NCI-H2107 treated with DMSO at 0.1 percent for 48 hours (cell line): ENCODE data around the gene CNIH2.
"Not testable (repeated sequence)": the region's sequence is repeated elsewhere in the genome, so short reads cannot be mapped to it uniquely, and the experiment has no call there.

ENCODE experiments used
- DNase-seq: peaks from one replicate; lab custom pipeline; 2025; ENCODE audit not compliant: unreplicated experiment; lab: John Stamatoyannopoulos, UW

Gene CNIH2

GRCh38 chr11:66277471-66278362, at the start of gene CNIH2:
Gene CNIH2, plus strand, starts transcription at chr11:66278175. Its CDS starts 282 bp downstream, at chr11:66278457.
- DNase-seq, result no peak

- DNase-seq, result no peak
These were observed 49.5 kb upstream of the CNIH2 start for GRCh38 chr11:66228521-66228920.

- DNase-seq, result no peak
These were observed 47.8 kb upstream of the CNIH2 start for GRCh38 chr11:66230156-66230555.

DNA sequence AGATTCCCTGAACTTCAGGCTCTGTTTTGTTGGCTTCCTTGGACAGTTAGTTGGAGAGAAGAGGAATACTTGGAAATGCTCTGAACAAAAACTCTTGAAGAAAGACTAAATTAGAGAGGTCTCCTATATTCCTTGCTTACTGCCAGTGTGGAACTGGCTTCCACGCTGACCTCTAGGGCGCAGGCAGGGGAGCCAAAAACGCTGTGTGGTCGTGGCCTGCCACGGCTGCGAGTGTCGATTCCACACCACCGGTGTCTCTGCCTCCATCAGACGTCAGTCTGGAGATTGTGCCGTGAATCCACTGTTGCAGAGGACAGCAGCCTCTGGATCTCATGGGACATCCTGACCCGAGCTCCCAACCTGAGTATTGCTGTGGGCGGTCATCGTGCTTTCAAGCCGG, 47.0 kb upstream of the CNIH2 start:
- no peak for DNase-seq

- DNase-seq, result peak; percentile 97
These were observed 46.4 kb upstream of the CNIH2 start for GRCh38 chr11:66231561-66231960.

DNA sequence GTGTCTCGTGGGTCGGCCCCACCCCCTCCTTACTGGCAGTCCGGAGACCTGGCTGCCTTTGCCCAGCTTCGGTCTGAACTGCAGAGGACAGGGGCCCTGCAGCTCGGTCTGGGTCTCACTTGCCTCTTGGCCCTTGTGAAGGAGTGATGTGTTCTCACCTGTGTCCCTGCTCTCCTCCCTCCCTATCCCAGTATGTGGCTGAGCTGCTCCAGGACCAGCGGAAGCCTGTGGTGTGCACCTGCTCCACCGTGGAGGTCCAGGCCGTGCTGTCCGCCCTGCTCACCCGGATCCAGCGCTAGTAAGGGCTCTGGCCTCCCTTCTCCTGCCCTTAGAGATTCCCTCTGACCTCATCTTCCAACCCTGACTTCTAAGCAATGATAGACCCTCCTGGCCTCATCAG, 45.2 kb upstream of the CNIH2 start:
- no peak for DNase-seq

DNA sequence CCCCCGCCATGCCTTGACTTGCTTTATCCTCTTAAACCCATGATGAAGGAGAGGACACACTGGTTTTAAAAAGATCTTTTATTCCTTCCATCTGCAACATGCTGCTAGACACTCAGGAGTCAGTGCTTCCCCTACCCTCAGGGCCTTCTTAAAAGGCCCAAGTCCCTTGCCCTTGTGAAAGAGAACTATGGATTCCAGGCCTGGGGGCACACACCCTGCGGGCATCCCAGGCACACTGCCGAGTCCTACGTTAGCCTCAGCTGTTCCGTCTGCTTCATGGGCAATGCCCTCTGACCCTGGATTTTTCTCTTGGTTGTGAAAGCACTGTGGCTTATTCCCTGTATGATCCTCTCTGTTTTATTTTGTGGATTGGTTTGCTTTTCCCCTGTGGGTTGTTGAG, 44.7 kb upstream of the CNIH2 start:
- no peak for DNase-seq

DNA sequence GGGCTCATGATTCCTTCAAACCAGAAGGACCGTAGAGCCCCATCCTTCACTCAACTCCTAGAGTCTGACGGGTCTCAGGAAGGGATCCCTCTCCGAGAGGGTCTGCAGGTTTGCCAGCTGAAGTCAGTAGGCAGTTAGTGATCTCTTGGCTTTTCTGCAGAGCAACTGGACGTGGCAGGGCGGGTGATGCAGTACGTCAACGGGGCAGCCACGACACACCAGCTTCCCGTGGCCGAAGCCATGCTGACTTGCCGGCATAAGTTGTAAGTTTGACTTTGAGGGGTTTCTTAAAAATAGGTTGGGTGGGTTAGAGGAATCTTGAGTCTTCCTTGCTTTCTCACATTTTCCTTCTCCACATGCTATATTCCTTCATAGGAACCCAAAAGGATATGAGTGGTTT, 42.8 kb upstream of the CNIH2 start:
- no peak for DNase-seq

- no peak for DNase-seq
These were observed 40.1 kb upstream of the CNIH2 start for GRCh38 chr11:66237867-66238266.

GRCh38 chr11:66238786-66239413, 39.1 kb upstream of the CNIH2 start:
- DNase-seq, result no peak

DNA sequence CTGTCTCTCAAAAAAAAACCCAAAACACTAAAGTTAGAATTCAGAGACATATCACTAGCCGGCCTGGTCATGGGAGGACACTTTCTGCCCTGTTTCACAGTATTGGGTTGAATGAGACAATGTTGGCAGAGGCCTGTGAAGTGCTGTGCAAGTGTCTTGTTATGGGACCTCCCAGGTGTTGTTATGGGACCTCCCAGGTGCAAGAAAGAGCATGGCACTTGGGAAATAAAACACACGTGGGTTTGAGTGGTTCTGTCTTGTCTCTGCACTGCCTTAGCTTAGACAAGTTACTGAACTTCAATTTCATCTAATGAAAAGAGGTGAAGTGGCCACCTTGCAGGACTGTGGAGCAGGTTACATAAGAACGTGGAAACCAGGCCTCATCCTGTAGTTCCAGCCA, 38.5 kb upstream of the CNIH2 start:
- DNase-seq, result no peak

- DNase-seq, result no peak
These were observed 37.8 kb upstream of the CNIH2 start for GRCh38 chr11:66239998-66240780.

DNA sequence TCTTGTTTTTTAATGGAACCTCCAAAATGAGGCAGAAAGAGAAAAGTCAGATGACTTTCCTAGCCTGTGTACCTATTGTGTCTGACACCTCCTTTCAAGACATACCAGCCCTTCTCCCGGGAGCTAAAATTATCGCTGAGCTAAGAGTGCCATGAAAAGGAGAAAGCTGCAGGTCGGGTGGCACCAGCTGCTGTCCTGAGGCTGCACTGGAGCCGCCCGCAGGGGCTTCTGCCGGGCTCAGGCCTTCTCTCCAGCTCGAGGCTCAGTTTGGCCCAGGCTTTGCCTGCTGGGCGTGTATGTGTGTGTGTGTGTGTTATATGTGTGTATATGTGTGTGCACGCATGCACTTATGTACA, 37.2 kb upstream of the CNIH2 start:
- DNase-seq, result no peak

- DNase-seq, result no peak
These were observed 35.7 kb upstream of the CNIH2 start for GRCh38 chr11:66242095-66242765.

GRCh38 chr11:66243782-66244535, 34.0 kb upstream of the CNIH2 start:
- DNase-seq, result no peak

DNA sequence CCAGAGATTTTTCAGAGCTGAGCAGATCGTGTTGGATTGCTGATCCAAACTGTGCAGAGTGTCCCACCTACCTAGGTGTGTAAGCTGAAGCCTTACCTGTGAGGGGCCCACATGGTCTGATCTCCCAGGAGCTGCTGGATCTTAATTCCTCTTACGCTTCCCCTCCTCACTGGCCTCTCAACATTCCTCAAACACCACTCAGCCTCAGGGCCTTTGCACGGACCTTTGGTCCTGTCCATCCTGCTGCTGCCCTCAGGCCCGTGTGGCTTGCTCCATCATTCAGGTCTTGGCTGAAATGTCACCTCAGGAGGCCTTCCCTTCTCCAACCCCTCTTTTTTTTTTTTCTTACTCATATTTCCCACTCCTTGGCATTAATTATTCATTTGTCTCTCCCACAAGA, 30.7 kb upstream of the CNIH2 start:
- DNase-seq, result no peak

DNA sequence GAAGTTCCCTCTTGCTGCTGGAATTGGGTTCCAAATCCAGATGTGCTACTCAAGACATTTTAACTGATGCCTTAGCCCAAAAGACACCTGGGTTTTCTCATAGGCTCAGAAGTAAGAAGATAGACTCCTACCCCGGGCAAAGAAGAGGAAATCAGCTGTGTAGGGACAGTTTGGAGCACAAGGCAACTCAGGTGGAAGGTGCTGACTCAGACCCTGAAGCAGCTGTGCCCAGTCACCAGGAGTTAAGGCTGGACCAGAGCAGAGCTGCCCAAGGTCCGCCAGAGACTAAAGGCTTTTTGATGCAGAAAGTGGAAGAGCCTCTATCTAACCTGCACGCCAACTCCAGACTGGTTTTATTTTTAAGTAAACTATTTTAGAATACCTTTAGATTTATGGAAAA, 30.2 kb upstream of the CNIH2 start:
- DNase-seq, result no peak

- no peak for DNase-seq
These were observed 29.1 kb upstream of the CNIH2 start for GRCh38 chr11:66248903-66249302.

DNA sequence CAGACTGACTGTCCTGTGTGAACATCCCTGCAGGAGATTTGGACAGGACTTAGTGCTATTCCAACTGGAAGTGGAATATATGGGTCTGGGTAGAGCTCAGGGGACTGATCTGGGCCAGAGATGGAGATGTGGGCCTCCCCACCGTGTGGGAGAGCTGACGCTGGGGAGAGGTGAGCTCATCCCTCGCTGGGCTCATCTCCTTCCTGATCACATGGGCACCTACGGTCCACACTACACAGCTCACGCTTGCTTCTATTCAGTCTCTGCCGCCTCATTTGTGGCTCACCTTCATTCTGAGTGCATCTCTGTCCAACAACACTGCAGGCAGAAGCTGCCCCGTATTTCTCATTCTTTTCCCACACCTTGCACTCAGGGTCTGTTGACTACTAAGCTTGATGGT, 26.2 kb upstream of the CNIH2 start:
- no peak for DNase-seq

GRCh38 chr11:66253081-66253480, 24.9 kb upstream of the CNIH2 start:
- DNase-seq, result not testable (repeated sequence)

GRCh38 chr11:66258473-66258893, 19.5 kb upstream of the CNIH2 start:
- no peak for DNase-seq
